Glutamatergic neuron (in vitro differentiated cells): ENCODE data around the gene TXNDC12. TPM values are rescaled to one million over a fixed set of nuclear protein-coding genes. Genes with fewer than 3 reads are reported as not detected.

Experiments used
- DNase-seq: peaks from one replicate; pipeline ENCODE4 v3.0.0; 2022
- H3K27ac Mint-ChIP-seq: one replicate; pipeline ENCODE4 v1.8.0; 2020; ENCODE audit warnings: mild to moderate bottlenecking, mixed read lengths, inconsistent platforms; ENCODE audit not compliant: unreplicated experiment
- H3K27me3 Mint-ChIP-seq: one replicate; pipeline ENCODE4 v1.8.0; 2020; ENCODE audit warnings: mild to moderate bottlenecking, moderate library complexity, mixed read lengths, inconsistent platforms; ENCODE audit not compliant: unreplicated experiment
- H3K36me3 Mint-ChIP-seq: one replicate; pipeline ENCODE4 v1.8.0; 2020; ENCODE audit warnings: mild to moderate bottlenecking, mixed read lengths, inconsistent platforms; ENCODE audit not compliant: unreplicated experiment
- H3K4me1 Mint-ChIP-seq: one replicate; pipeline ENCODE4 v1.8.0; 2020; ENCODE audit warnings: mild to moderate bottlenecking, low read depth, mixed read lengths, inconsistent platforms; ENCODE audit not compliant: unreplicated experiment
- H3K4me3 Mint-ChIP-seq: one replicate; pipeline ENCODE4 v1.8.0; 2020; ENCODE audit warnings: mild to moderate bottlenecking, mixed read lengths, inconsistent platforms; ENCODE audit not compliant: unreplicated experiment
- H3K9me3 Mint-ChIP-seq: one replicate; pipeline ENCODE4 v1.8.0; 2020; ENCODE audit warnings: mild to moderate bottlenecking, moderate library complexity, mixed read lengths, inconsistent platforms; ENCODE audit not compliant: unreplicated experiment
- CTCF ChIP-seq: fragments of 200-600 bp; sonication (generic); IDR thresholded peaks from one replicate; pipeline ENCODE4 v1.5.0; 2021; ENCODE audit not compliant: partially characterized antibody, unreplicated experiment
- total RNA-seq: library from RNA; stranded (reverse); fragmentation: NEBNext Ultra II Directional; extraction: Animal tissue kit (Norgen Biotek cat#: 25700); gene quantifications from one replicate; pipeline ENCODE4 v1.2.1, GENCODE V29; 2021; ENCODE audit not compliant: unreplicated experiment

TXNDC12 gene
- total RNA-seq, 1 donor from 2014 or later: 27.2 TPM

- H3K36me3 Mint-ChIP-seq: no peaks in the 10 kb centered on the region
- no peak overlapping the region for H3K4me3 Mint-ChIP-seq
- DNase-seq: no peak
- H3K4me1 Mint-ChIP-seq: peaks cover 11% of the 10 kb centered on the region
- peaks cover 14% of the 10 kb centered on the region for H3K9me3 Mint-ChIP-seq
- no peak overlapping the region for H3K27ac Mint-ChIP-seq
- TF ChIP-seq CTCF: no peak
- peaks cover 6% of the 10 kb centered on the region for H3K27me3 Mint-ChIP-seq
Observed at GRCh38 chr1:52059888-52060287, 4.9 kb upstream of the TXNDC12 start.

GRCh38 chr1:52059321-52059720 lies 4.3 kb upstream of the TXNDC12 start:
- Mint-ChIP-seq H3K9me3 (peaks cover 17% of the 10 kb centered on the region), H3K4me3 (peak overlapping the region; percentile 79), H3K27ac (no peak overlapping the region), H3K36me3 (no peaks in the 10 kb centered on the region), H3K4me1 (peaks cover 11% of the 10 kb centered on the region), H3K27me3 (peaks cover 9% of the 10 kb centered on the region)
- no peak for TF ChIP-seq CTCF
- DNase-seq: no peak

GRCh38 chr1:52057876-52058415 lies 3.0 kb upstream of the TXNDC12 start:
- Mint-ChIP-seq H3K36me3 (no peaks in the 10 kb centered on the region), H3K4me3 (peak overlapping the region; percentile 97), H3K9me3 (peaks cover 17% of the 10 kb centered on the region), H3K4me1 (peaks cover 16% of the 10 kb centered on the region), H3K27ac (peak overlapping the region; percentile 96), H3K27me3 (peaks cover 9% of the 10 kb centered on the region)
- no peak for DNase-seq
- no peak for TF ChIP-seq CTCF

GRCh38 chr1:52057255-52057654 lies 2.3 kb upstream of the TXNDC12 start:
- Mint-ChIP-seq H3K27ac (peak overlapping the region; percentile 96), H3K9me3 (peaks cover 17% of the 10 kb centered on the region), H3K27me3 (peaks cover 6% of the 10 kb centered on the region), H3K36me3 (no peaks in the 10 kb centered on the region), H3K4me1 (peaks cover 16% of the 10 kb centered on the region), H3K4me3 (peak overlapping the region; percentile 97)
- TF ChIP-seq CTCF: no peak
- no peak for DNase-seq

GRCh38 chr1:52056937-52057231 lies 1.9 kb upstream of the TXNDC12 start:
- peak overlapping the region; percentile 96 for H3K27ac Mint-ChIP-seq
- no peak for TF ChIP-seq CTCF
- DNase-seq: no peak
- H3K9me3 Mint-ChIP-seq: peaks cover 17% of the 10 kb centered on the region
- H3K27me3 Mint-ChIP-seq: peaks cover 6% of the 10 kb centered on the region
- H3K36me3 Mint-ChIP-seq: no peaks in the 10 kb centered on the region
- peak overlapping the region; percentile 97 for H3K4me3 Mint-ChIP-seq
- peaks cover 16% of the 10 kb centered on the region for H3K4me1 Mint-ChIP-seq
